Liver (tissue), 9 donors: ENCODE results near the gene METTL18. TPM values are rescaled to one million over a fixed set of nuclear protein-coding genes. Genes with fewer than 3 reads are reported as not detected.

Experiments used
- DNase-seq: peaks from one replicate; pipeline ENCODE4 v3.0.0-alpha.2; 2017; ENCODE audit warnings: low spot score
- H3K27ac ChIP-seq, 2 donors: one replicate each; pipeline ENCODE4 v1.7.0; 2013; ENCODE audit warnings: inconsistent platforms in 2 of 2, low read length in 2 of 2, control low read depth in 1 of 2, low read depth in 1 of 2, mild to moderate bottlenecking in 1 of 2
- H3K27me3 ChIP-seq, 4 donors: one replicate each; pipeline versions ENCODE4 v1.6.1 to v1.7.0; 2013; ENCODE audit warnings: low read length in 3 of 4, inconsistent platforms in 1 of 4, mild to moderate bottlenecking in 1 of 4, moderate library complexity in 1 of 4; ENCODE audit not compliant: control insufficient read depth in 4 of 4, insufficient read depth in 4 of 4
- H3K36me3 ChIP-seq, 4 donors: one replicate each; pipeline versions ENCODE4 v1.6.1 to v1.7.0; 2013; ENCODE audit warnings: low read length in 3 of 4, mild to moderate bottlenecking in 3 of 4, low read depth in 1 of 4, moderate library complexity in 1 of 4; ENCODE audit not compliant: control insufficient read depth in 4 of 4, insufficient read depth in 3 of 4
- H3K4me1 ChIP-seq, 4 donors: one replicate each; pipeline versions ENCODE4 v1.6.1 to v1.7.0; 2013; ENCODE audit warnings: low read length in 3 of 4, mild to moderate bottlenecking in 3 of 4, moderate library complexity in 1 of 4; ENCODE audit not compliant: control insufficient read depth in 4 of 4, insufficient read depth in 4 of 4
- H3K4me3 ChIP-seq, 3 donors: one replicate each; pipeline versions ENCODE4 v1.6.1 to v1.7.0; 2013; ENCODE audit warnings: low read length in 3 of 3, control low read depth in 1 of 3, low read depth in 1 of 3, mild to moderate bottlenecking in 1 of 3
- H3K9ac ChIP-seq, 2 donors: one replicate each; pipeline ENCODE4 v1.7.0; 2013; ENCODE audit warnings: low read length in 2 of 2, mild to moderate bottlenecking in 2 of 2, moderate library complexity in 2 of 2, control low read depth in 1 of 2, low read depth in 1 of 2
- H3K9me3 ChIP-seq, 4 donors: one replicate each; pipeline versions ENCODE4 v1.6.1 to v1.7.0; 2013; ENCODE audit warnings: low read length in 3 of 4; ENCODE audit not compliant: control insufficient read depth in 4 of 4
- EGR1 ChIP-seq, 2 donors: IDR thresholded peaks; 2 replicates each; pipeline ENCODE4 v1.6.1; 2016 to 2018; ENCODE audit warnings: antibody characterized with exemption in 2 of 2, low read depth in 2 of 2
- FOXA1 ChIP-seq: IDR thresholded peaks from 2 replicates; pipeline ENCODE4 v1.6.1; 2016; ENCODE audit warnings: antibody characterized with exemption
- FOXA2 ChIP-seq: IDR thresholded peaks from 2 replicates; pipeline ENCODE4 v1.6.1; 2016; ENCODE audit warnings: antibody characterized with exemption
- GABPA ChIP-seq, 2 donors: IDR thresholded peaks in 1 of 2; conservative IDR thresholded peaks in 1 of 2; 2 replicates each; pipeline ENCODE4 v1.6.1; 2016; ENCODE audit warnings: antibody characterized with exemption in 2 of 2, mild to moderate bottlenecking in 1 of 2, moderate library complexity in 1 of 2
- HNF4A ChIP-seq, 2 donors: conservative IDR thresholded peaks; 2 replicates each; pipeline ENCODE4 v1.6.1; 2016; ENCODE audit warnings: antibody characterized with exemption in 2 of 2, mild to moderate bottlenecking in 2 of 2
- HNF4G ChIP-seq: IDR thresholded peaks from 2 replicates; pipeline ENCODE4 v1.6.1; 2016; ENCODE audit warnings: antibody characterized with exemption
- JUND ChIP-seq, 2 donors: IDR thresholded peaks; 2 replicates each; pipeline ENCODE4 v1.6.1; 2016; ENCODE audit warnings: antibody characterized with exemption in 2 of 2
- NR2F2 ChIP-seq: IDR thresholded peaks from 2 replicates; pipeline ENCODE4 v1.6.1; 2016; ENCODE audit warnings: antibody characterized with exemption
- RAD21 ChIP-seq, 2 donors: IDR thresholded peaks; 2 replicates each; pipeline ENCODE4 v1.6.1; 2016; ENCODE audit warnings: antibody characterized with exemption in 2 of 2, mild to moderate bottlenecking in 2 of 2
- RXRA ChIP-seq, 2 donors: IDR thresholded peaks; 2 replicates each; pipeline ENCODE4 v1.6.1; 2017 to 2018; ENCODE audit warnings: antibody characterized with exemption in 2 of 2, mild to moderate bottlenecking in 1 of 2
- SP1 ChIP-seq: IDR thresholded peaks from 2 replicates; pipeline ENCODE4 v1.6.1; 2018; ENCODE audit warnings: antibody characterized with exemption, mild to moderate bottlenecking
- TAF1 ChIP-seq: conservative IDR thresholded peaks from 2 replicates; pipeline ENCODE4 v1.6.1; 2016; ENCODE audit warnings: antibody characterized with exemption, mild to moderate bottlenecking
- YY1 ChIP-seq: IDR thresholded peaks from 2 replicates; pipeline ENCODE4 v1.6.1; 2016; ENCODE audit warnings: antibody characterized with exemption, mild to moderate bottlenecking
- WGBS: extraction: QIAGEN DNeasy Blood & Tissue Kit; methylation state at CpG from one replicate; pipeline ENCODE4 v1.1.7; 2013; 5-methylcytosine and 5-hydroxymethylcytosine counted together
- polyA plus RNA-seq, 2 donors: library from polyadenylated mRNA; stranded (reverse) in 1 of 2; unstranded in 1 of 2; fragments of 200-250 nt in 1 of 2; fragments of >200 nt in 1 of 2; fragmentation: Nextera tagmentation in 1 of 2; extraction: Ambion mirVana in 1 of 2; gene quantifications; one replicate each; pipeline versions ENCODE4 v1.2.1 to v1.2.3, GENCODE V29; 2013 to 2015
- total RNA-seq, 2 donors: library from RNA; depleted of rRNA; stranded (reverse); fragments of >200 nt; gene quantifications; one replicate each; pipeline ENCODE4 v1.2.3, GENCODE V29; 2014
- TF ChIP-seq, protein P1 (sequence below): IDR thresholded peaks from 2 replicates; pipeline ENCODE4 v1.6.1; 2016; ENCODE audit warnings: antibody characterized with exemption
- TF ChIP-seq, protein P2 (sequence below): IDR thresholded peaks from 2 replicates; pipeline ENCODE4 v1.6.1; 2016; ENCODE audit warnings: antibody characterized with exemption
- TF ChIP-seq, protein P3 (sequence below): IDR thresholded peaks from 2 replicates; pipeline ENCODE4 v1.6.1; 2016; ENCODE audit warnings: antibody characterized with exemption
- TF ChIP-seq, protein P4 (sequence below): IDR thresholded peaks from 2 replicates; pipeline ENCODE4 v1.6.1; 2016; ENCODE audit warnings: antibody characterized with exemption, mild to moderate bottlenecking
- TF ChIP-seq, protein P5 (sequence below): fragments of 150-350 bp; IDR thresholded peaks from 2 replicates; pipeline ENCODE4 v1.5.1; 2017; ENCODE audit warnings: improper control_type of control experiment, low read depth, low read length; ENCODE audit not compliant: missing input control
- donor health status: healthy.
- donor health status: healthy.
- donor health status: healthy.
- donor health status: healthy.
- donor health status: healthy.

METTL18 gene
- total and polyA plus RNA-seq, 4 donors: 2.1 to 5.0 (median 3.2) TPM

DNA sequence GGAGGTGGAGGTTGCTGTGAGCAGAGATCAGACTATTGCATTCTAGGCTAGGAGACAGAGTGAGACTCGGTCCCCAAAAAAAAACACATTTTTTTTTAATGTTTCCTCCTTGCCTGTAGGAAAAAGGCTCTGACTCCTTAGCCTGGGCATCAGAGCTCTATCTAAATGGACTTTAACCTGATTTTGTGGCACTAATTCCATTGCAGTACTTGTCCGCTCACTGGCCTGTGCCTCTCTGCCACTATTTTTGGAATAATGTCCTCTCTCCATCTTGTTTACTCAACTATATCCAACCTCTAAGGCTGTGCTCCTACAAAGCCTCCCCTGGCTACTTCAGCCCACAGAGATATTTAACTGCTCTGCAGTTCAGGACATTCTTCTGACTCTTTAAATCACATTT, 26.5 kb downstream of the METTL18 start:
- TF ChIP-seq HNF4A (conservative IDR thresholded peaks at IDR 0.05): peak; percentile 54 to 64
- TF ChIP-seq, protein P1, sequence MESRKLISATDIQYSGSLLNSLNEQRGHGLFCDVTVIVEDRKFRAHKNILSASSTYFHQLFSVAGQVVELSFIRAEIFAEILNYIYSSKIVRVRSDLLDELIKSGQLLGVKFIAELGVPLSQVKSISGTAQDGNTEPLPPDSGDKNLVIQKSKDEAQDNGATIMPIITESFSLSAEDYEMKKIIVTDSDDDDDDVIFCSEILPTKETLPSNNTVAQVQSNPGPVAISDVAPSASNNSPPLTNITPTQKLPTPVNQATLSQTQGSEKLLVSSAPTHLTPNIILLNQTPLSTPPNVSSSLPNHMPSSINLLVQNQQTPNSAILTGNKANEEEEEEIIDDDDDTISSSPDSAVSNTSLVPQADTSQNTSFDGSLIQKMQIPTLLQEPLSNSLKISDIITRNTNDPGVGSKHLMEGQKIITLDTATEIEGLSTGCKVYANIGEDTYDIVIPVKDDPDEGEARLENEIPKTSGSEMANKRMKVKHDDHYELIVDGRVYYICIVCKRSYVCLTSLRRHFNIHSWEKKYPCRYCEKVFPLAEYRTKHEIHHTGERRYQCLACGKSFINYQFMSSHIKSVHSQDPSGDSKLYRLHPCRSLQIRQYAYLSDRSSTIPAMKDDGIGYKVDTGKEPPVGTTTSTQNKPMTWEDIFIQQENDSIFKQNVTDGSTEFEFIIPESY: no peak
- no peak for TF ChIP-seq NR2F2
- TF ChIP-seq, protein P2, sequence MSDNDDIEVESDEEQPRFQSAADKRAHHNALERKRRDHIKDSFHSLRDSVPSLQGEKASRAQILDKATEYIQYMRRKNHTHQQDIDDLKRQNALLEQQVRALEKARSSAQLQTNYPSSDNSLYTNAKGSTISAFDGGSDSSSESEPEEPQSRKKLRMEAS: no peak
- peak; percentile 22 for TF ChIP-seq HNF4G
- TF ChIP-seq YY1: peak; percentile 29
- peak; percentile 36 for TF ChIP-seq FOXA2
- no peak for TF ChIP-seq EGR1 (IDR thresholded peaks at IDR 0.05; ENCODE audit: low read depth in 2 of 2)
- peak in 1 of 2 donors; percentile 9 for TF ChIP-seq JUND (IDR thresholded peaks at IDR 0.05)
- peak; percentile 36 for TF ChIP-seq SP1
- no peak for TF ChIP-seq GABPA (IDR thresholded peaks at IDR 0.05 in 1 of 2, conservative IDR thresholded peaks at IDR 0.05 in 1 of 2)
- peak; percentile 15 for TF ChIP-seq FOXA1
- TF ChIP-seq, protein P3, sequence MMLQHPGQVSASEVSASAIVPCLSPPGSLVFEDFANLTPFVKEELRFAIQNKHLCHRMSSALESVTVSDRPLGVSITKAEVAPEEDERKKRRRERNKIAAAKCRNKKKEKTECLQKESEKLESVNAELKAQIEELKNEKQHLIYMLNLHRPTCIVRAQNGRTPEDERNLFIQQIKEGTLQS: no peak
- peak; percentile 9 to 32 for TF ChIP-seq RXRA (IDR thresholded peaks at IDR 0.05)
- peaks cover 0 to 25% (median 4%) of the 10 kb centered on the region in 4 donors for H3K4me1 ChIP-seq
- no peak overlapping the region for H3K4me3 ChIP-seq
- H3K27ac ChIP-seq: no peak overlapping the region
- no peak for DNase-seq
- H3K9ac ChIP-seq: no peak overlapping the region
- WGBS: 70% methylated on average over 2 of the region's 2 CpGs
- no peaks in the 10 kb centered on the region for H3K27me3 ChIP-seq
- H3K36me3 ChIP-seq: no peaks in the 10 kb centered on the region
- H3K9me3 ChIP-seq: no peaks in the 10 kb centered on the region

DNA sequence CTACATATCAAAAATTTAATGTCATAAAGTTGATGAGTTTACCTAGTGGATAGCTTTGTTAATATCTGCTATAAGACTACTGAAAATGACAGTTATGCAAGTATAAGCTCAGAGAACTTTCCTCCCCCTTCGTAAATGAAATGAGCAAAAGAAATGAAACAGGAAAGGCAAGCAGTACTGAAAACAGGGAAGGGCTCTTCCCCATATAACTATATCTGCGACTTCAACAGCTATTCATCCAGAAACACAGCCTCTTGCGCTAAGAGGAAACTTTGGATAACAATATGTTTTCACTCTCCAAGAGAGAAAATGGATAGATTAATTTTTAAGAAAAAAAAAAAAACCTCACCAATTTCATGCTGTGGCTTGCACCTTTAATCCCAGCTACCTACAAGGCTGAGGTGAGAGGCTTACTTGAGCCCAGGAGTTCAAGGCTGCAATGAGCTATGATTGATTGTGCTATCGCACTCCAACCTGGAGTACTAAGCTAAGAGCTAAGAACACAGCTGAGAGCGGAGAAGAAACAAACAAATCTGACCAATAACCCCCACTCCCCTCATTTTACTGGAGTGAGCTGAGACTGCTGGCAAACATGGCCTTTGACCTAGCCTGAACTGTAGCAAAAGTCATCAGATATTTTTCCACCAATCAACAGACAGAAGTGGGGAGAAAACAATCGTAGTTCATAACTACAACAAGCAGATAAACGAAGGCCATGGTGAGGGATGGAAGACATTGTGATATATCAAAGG, 29.0 kb downstream of the METTL18 start:
- peaks cover 0 to 25% (median 4%) of the 10 kb centered on the region in 4 donors for H3K4me1 ChIP-seq
- TF ChIP-seq, protein P4, sequence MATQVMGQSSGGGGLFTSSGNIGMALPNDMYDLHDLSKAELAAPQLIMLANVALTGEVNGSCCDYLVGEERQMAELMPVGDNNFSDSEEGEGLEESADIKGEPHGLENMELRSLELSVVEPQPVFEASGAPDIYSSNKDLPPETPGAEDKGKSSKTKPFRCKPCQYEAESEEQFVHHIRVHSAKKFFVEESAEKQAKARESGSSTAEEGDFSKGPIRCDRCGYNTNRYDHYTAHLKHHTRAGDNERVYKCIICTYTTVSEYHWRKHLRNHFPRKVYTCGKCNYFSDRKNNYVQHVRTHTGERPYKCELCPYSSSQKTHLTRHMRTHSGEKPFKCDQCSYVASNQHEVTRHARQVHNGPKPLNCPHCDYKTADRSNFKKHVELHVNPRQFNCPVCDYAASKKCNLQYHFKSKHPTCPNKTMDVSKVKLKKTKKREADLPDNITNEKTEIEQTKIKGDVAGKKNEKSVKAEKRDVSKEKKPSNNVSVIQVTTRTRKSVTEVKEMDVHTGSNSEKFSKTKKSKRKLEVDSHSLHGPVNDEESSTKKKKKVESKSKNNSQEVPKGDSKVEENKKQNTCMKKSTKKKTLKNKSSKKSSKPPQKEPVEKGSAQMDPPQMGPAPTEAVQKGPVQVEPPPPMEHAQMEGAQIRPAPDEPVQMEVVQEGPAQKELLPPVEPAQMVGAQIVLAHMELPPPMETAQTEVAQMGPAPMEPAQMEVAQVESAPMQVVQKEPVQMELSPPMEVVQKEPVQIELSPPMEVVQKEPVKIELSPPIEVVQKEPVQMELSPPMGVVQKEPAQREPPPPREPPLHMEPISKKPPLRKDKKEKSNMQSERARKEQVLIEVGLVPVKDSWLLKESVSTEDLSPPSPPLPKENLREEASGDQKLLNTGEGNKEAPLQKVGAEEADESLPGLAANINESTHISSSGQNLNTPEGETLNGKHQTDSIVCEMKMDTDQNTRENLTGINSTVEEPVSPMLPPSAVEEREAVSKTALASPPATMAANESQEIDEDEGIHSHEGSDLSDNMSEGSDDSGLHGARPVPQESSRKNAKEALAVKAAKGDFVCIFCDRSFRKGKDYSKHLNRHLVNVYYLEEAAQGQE: peak; percentile 73
- TF ChIP-seq TAF1 (peak; percentile 67), HNF4G (no peak), FOXA2 (no peak), RAD21 (IDR thresholded peaks at IDR 0.05) (peak in 1 of 2 donors; percentile 24), SP1 (peak; percentile 55), JUND (IDR thresholded peaks at IDR 0.05) (no peak), RXRA (IDR thresholded peaks at IDR 0.05) (peak; percentile 77 to 86), EGR1 (IDR thresholded peaks at IDR 0.05; ENCODE audit: low read depth in 2 of 2) (peak in 1 of 2 donors; percentile 48), HNF4A (conservative IDR thresholded peaks at IDR 0.05) (peak; percentile 57 to 82), FOXA1 (peak; percentile 63), GABPA (IDR thresholded peaks at IDR 0.05 in 1 of 2, conservative IDR thresholded peaks at IDR 0.05 in 1 of 2) (no peak), NR2F2 (peak; percentile 55), YY1 (peak; percentile 87)
- TF ChIP-seq, protein P3: no peak
- TF ChIP-seq, protein P5, sequence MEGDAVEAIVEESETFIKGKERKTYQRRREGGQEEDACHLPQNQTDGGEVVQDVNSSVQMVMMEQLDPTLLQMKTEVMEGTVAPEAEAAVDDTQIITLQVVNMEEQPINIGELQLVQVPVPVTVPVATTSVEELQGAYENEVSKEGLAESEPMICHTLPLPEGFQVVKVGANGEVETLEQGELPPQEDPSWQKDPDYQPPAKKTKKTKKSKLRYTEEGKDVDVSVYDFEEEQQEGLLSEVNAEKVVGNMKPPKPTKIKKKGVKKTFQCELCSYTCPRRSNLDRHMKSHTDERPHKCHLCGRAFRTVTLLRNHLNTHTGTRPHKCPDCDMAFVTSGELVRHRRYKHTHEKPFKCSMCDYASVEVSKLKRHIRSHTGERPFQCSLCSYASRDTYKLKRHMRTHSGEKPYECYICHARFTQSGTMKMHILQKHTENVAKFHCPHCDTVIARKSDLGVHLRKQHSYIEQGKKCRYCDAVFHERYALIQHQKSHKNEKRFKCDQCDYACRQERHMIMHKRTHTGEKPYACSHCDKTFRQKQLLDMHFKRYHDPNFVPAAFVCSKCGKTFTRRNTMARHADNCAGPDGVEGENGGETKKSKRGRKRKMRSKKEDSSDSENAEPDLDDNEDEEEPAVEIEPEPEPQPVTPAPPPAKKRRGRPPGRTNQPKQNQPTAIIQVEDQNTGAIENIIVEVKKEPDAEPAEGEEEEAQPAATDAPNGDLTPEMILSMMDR: no peak
- TF ChIP-seq, protein P2: peak; percentile 44
- TF ChIP-seq, protein P1: no peak
- 33% methylated on average over 7 of the region's 7 CpGs for WGBS
- peak overlapping the region in 1 of 2 donors; percentile 5 for H3K9ac ChIP-seq
- no peaks in the 10 kb centered on the region for H3K27me3 ChIP-seq
- no peak for DNase-seq
- no peaks in the 10 kb centered on the region for H3K36me3 ChIP-seq
- peak overlapping the region; percentile 40 to 56 (median 47) for H3K4me3 ChIP-seq
- H3K27ac ChIP-seq: peak overlapping the region; percentile 55 to 62
- no peaks in the 10 kb centered on the region for H3K9me3 ChIP-seq
